GM12865 (cell line): ENCODE data around the gene ALG6.

Experiments used
- DNase-seq: peaks from one replicate; pipeline ENCODE4 v3.0.0; 2010; ENCODE audit warnings: low read depth
- H3K4me3 ChIP-seq: 2 replicates; pipeline ENCODE4 v1.5.1; 2011; ENCODE audit warnings: mild to moderate bottlenecking, low read depth, low read length, control low read depth
- TF ChIP-seq, protein P1 (sequence below): IDR thresholded peaks from 2 replicates; pipeline ENCODE4 v1.5.1; 2011; ENCODE audit warnings: low read length, control low read depth, low read depth, inconsistent platforms; ENCODE audit not compliant: insufficient read depth; ENCODE audit errors: missing control alignments

The ALG6 gene

GRCh38 chr1:63381741-63382140 lies 14.3 kb downstream of the ALG6 start:
- no peak overlapping the region for H3K4me3 ChIP-seq
- no peak for DNase-seq
- TF ChIP-seq, protein P1, sequence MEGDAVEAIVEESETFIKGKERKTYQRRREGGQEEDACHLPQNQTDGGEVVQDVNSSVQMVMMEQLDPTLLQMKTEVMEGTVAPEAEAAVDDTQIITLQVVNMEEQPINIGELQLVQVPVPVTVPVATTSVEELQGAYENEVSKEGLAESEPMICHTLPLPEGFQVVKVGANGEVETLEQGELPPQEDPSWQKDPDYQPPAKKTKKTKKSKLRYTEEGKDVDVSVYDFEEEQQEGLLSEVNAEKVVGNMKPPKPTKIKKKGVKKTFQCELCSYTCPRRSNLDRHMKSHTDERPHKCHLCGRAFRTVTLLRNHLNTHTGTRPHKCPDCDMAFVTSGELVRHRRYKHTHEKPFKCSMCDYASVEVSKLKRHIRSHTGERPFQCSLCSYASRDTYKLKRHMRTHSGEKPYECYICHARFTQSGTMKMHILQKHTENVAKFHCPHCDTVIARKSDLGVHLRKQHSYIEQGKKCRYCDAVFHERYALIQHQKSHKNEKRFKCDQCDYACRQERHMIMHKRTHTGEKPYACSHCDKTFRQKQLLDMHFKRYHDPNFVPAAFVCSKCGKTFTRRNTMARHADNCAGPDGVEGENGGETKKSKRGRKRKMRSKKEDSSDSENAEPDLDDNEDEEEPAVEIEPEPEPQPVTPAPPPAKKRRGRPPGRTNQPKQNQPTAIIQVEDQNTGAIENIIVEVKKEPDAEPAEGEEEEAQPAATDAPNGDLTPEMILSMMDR = no peak

GRCh38 chr1:63401945-63402344 lies 34.5 kb downstream of the ALG6 start:
- H3K4me3 ChIP-seq = no peak overlapping the region
- TF ChIP-seq, protein P1 = no peak
- DNase-seq = no peak

DNA sequence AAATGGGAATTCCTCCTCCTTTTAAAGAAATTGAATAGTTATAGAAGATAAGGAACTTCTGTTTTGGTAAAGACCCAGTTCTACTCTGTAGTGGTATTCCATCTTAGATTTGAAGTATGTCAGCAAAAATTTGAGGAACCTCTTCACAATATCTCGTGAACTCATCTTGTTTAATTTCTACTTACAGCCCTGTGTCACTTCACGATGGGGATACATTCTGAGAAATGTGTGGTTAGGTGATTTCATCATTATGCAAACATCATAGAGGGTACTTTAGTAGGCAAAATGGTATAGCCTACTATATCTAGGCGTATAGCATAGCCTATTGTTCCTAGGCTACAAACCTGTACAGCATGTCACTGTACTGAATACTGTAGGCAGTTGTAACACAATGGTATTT lies 36.0 kb downstream of the ALG6 start:
- DNase-seq = no peak

DNA sequence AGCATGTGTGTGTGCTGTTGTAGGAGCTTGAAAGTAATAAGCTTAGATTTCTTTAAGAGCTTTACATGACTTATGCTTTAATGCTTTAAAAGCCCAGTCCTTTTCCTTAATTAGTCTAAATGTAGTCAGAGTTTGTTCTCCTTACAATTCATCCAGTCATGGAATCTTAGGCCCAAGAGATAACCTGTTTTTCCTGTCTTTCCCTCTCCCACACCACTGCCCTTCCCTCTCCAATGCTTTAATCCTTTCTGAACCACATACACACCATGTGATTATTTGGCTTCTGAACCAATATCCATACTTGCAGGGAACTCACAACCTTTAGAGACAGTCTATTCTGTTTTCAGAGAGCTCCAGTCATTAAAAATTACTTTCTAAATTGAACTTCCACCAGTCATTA lies 37.6 kb downstream of the ALG6 start:
- DNase-seq = no peak
- TF ChIP-seq, protein P1 = no peak
- H3K4me3 ChIP-seq = no peak overlapping the region

More for the DNA sequence above, 36.0 kb downstream of the ALG6 start:
- TF ChIP-seq, protein P1 = no peak
- H3K4me3 ChIP-seq = no peak overlapping the region

GRCh38 chr1:63405987-63406386 lies 38.6 kb downstream of the ALG6 start:
- TF ChIP-seq, protein P1 = no peak
- H3K4me3 ChIP-seq = no peak overlapping the region
- no peak for DNase-seq

GRCh38 chr1:63407002-63407401 lies 39.6 kb downstream of the ALG6 start:
- H3K4me3 ChIP-seq = no peak overlapping the region
- no peak for DNase-seq
- TF ChIP-seq, protein P1 = no peak

DNA sequence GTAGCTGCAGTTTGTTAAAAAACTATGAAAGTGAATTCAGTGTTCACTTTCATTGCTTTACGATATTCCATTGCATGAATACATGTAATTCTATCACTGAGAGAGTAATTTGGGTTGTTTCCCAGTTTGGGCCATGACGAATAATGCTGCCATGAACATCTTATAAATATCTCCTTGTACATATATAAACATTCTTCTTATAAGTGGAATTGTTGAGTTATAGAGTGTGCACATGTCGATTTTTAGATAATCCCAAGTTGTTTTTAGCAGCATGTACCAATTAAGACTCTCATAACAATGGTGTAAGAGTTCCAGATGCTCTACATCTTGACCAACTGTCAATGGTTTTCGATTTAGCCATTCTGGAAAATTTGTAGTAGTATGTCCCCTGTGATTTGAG lies 40.9 kb downstream of the ALG6 start:
- no peak for DNase-seq
- TF ChIP-seq, protein P1 = no peak
- H3K4me3 ChIP-seq = no peak overlapping the region
